ENCODE measurements around the gene ERAP2. TPM values are rescaled to one million over a fixed set of nuclear protein-coding genes. Genes with fewer than 3 reads are reported as not detected.
A peak's percentile ranks its signal among the peaks of the same experiment; 100 is the strongest.
"Not testable (repeated sequence)": the region's sequence is repeated elsewhere in the genome, so short reads cannot be mapped to it uniquely, and the experiment has no call there.

ERAP2 gene
- total RNA-seq, 1 donor: 9.7 TPM

GRCh38 chr5:96931037-96931436, 54.7 kb downstream of the ERAP2 start:
- not testable (repeated sequence) for DNase-seq (ENCODE audit: low read depth in 2 of 3, low spot score in 2 of 3)

- no peak for DNase-seq (ENCODE audit: low read depth in 2 of 3, low spot score in 2 of 3)
Measured at GRCh38 chr5:96931605-96932004, 55.3 kb downstream of the ERAP2 start.

- DNase-seq (ENCODE audit: low read depth in 2 of 3, low spot score in 2 of 3): no peak
Measured at GRCh38 chr5:96932026-96932425, 55.7 kb downstream of the ERAP2 start.

GRCh38 chr5:96933764-96934707, 57.7 kb downstream of the ERAP2 start:
- peak in 1 of 3 donors; percentile 52 for DNase-seq (ENCODE audit: low read depth in 2 of 3, low spot score in 2 of 3)

GRCh38 chr5:96934708-96935558, 58.6 kb downstream of the ERAP2 start:
- DNase-seq (ENCODE audit: low read depth in 2 of 3, low spot score in 2 of 3): peak; percentile 91 to 98 (median 98)

GRCh38 chr5:96935559-96936430, 59.5 kb downstream of the ERAP2 start, which contains the start of gene LNPEP:
TSS of gene LNPEP (plus strand) at chr5:96936080. CDS start at chr5:96936156, 76 bp downstream.
- peak; percentile 81 to 97 (median 97) for DNase-seq (ENCODE audit: low read depth in 2 of 3, low spot score in 2 of 3)

- DNase-seq (ENCODE audit: low read depth in 2 of 3, low spot score in 2 of 3): peak in 1 of 3 donors; percentile 33
Measured at GRCh38 chr5:96936431-96937320, 60.4 kb downstream of the ERAP2 start.

- no peak for DNase-seq (ENCODE audit: low read depth in 2 of 3, low spot score in 2 of 3)
Measured at GRCh38 chr5:96940586-96940985, 64.3 kb downstream of the ERAP2 start.

GRCh38 chr5:96941140-96941539, 64.8 kb downstream of the ERAP2 start:
- no peak for DNase-seq (ENCODE audit: low read depth in 2 of 3, low spot score in 2 of 3)

GRCh38 chr5:96942078-96942477, 65.8 kb downstream of the ERAP2 start:
- no peak for DNase-seq (ENCODE audit: low read depth in 2 of 3, low spot score in 2 of 3)

GRCh38 chr5:96942911-96943310, 66.6 kb downstream of the ERAP2 start:
- no peak for DNase-seq (ENCODE audit: low read depth in 2 of 3, low spot score in 2 of 3)

GRCh38 chr5:96943799-96944198, 67.5 kb downstream of the ERAP2 start:
- no peak for DNase-seq (ENCODE audit: low read depth in 2 of 3, low spot score in 2 of 3)

- no peak for DNase-seq (ENCODE audit: low read depth in 2 of 3, low spot score in 2 of 3)
Measured at GRCh38 chr5:96945144-96945897, 69.0 kb downstream of the ERAP2 start.

GRCh38 chr5:96946381-96946780, 70.1 kb downstream of the ERAP2 start:
- no peak for DNase-seq (ENCODE audit: low read depth in 2 of 3, low spot score in 2 of 3)

GRCh38 chr5:96952118-96952750, 75.9 kb downstream of the ERAP2 start:
- no peak for DNase-seq (ENCODE audit: low read depth in 2 of 3, low spot score in 2 of 3)

- no peak for DNase-seq (ENCODE audit: low read depth in 2 of 3, low spot score in 2 of 3)
Measured at GRCh38 chr5:96952974-96953730, 76.9 kb downstream of the ERAP2 start.

- no peak for DNase-seq (ENCODE audit: low read depth in 2 of 3, low spot score in 2 of 3)
Measured at GRCh38 chr5:96957254-96958049, 81.2 kb downstream of the ERAP2 start.
